Upper lobe of right lung (tissue), 1 donor: ENCODE measurements around the gene LHFPL3. TPM values are rescaled to one million over a fixed set of nuclear protein-coding genes. Genes with fewer than 3 reads are reported as not detected.

ENCODE experiments used
- ATAC-seq: fragments of 200-7000 bp; cut with Tn5 transposase; one replicate; pipeline ENCODE4 v1.9.1; 2020; ENCODE audit warnings: mild to moderate bottlenecking, moderate library complexity
- DNase-seq: peaks from one replicate; pipeline ENCODE4 v3.0.0-alpha.2; 2020
- H3K27ac ChIP-seq: fragments of 200-600 bp; one replicate; pipeline ENCODE4 v1.8.0; 2022
- H3K27me3 ChIP-seq: fragments of 200-600 bp; one replicate; pipeline ENCODE4 v1.8.0; 2022; ENCODE audit warnings: mild to moderate bottlenecking
- H3K36me3 ChIP-seq: fragments of 200-600 bp; one replicate; pipeline ENCODE4 v1.8.0; 2022
- H3K4me1 ChIP-seq: fragments of 200-600 bp; one replicate; pipeline ENCODE4 v1.8.0; 2022
- H3K4me3 ChIP-seq: fragments of 200-600 bp; one replicate; pipeline ENCODE4 v1.8.0; 2022; ENCODE audit warnings: mild to moderate bottlenecking
- H3K9me3 ChIP-seq: fragments of 200-600 bp; one replicate; pipeline ENCODE4 v1.8.0; 2022
- CTCF ChIP-seq: fragments of 200-600 bp; IDR thresholded peaks from one replicate; pipeline ENCODE4 v1.8.0; 2022; ENCODE audit warnings: antibody characterized with exemption
- intact Hi-C: fragments of 100-400 bp; cut with DNase I; formaldehyde crosslinking; loops from one replicate; pipeline ENCODE4 v1.11.0; 2022
- total RNA-seq: library from RNA; stranded (reverse); fragmentation: NEBNext Ultra II Directional; extraction: Animal tissue kit (Norgen Biotek cat#: 25700); gene quantifications from one replicate; pipeline ENCODE4 v1.2.1, GENCODE V29; 2021
- donor health status: DM: no; HTN: yes; CAD: no; lungs with severe emphysema.

Gene LHFPL3
- total RNA-seq, 1 donor from 2014 or later, result not detected

DNA sequence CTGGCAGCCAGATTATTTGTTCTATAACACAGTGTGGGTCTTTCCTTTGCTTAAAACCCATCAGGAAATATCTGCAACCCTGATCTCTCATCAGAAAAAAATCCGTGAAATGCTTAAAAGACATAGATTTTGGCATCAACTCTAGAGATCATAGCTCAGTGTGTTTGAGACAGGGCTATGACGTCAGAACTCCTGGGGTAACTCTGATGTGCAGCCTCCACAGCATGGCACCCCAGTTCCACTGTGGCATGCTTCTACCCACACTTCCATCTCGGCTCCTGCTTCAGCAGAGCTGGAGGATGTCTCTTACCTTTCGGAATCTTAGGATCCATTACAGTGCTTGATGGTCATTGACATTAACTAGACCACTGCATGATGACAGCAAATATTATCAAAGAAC is 205.7 kb downstream of the LHFPL3 start:
- no peak for ATAC-seq
- intact Hi-C loops, result no loop called here

DNA sequence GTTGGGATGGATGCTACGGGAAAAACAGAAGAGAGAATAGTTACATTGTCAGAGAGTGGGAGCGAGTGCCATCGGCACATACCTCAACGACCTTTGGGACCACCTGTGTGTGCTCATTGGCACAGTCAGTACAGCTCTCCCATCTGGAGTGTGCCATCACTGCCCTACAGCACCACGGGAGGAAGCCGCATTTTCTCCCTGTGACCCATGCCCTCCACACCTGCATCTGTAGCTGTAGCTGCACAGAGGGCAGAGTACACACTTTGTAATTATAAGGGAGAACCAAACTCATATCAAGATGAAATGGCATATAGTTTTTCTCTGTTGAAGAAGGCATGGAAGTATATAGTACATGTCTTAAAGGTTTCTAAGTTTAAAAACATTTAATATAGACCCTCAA is 207.4 kb downstream of the LHFPL3 start:
- no peak for TF ChIP-seq CTCF
- no peak overlapping the region for H3K27ac ChIP-seq
- no peaks in the 10 kb centered on the region for H3K9me3 ChIP-seq
- no peak overlapping the region for H3K4me3 ChIP-seq
- no peak for DNase-seq
- H3K4me1 ChIP-seq, result no peaks in the 10 kb centered on the region
- no peak for ATAC-seq
- intact Hi-C loops, result no loop called here
- H3K27me3 ChIP-seq, result no peaks in the 10 kb centered on the region
- H3K36me3 ChIP-seq, result no peaks in the 10 kb centered on the region

More for the DNA sequence above, 205.7 kb downstream of the LHFPL3 start:
- TF ChIP-seq CTCF, result no peak
- H3K27me3 ChIP-seq, result no peaks in the 10 kb centered on the region
- H3K4me1 ChIP-seq, result no peaks in the 10 kb centered on the region
- no peak overlapping the region for H3K4me3 ChIP-seq
- DNase-seq, result no peak
- H3K27ac ChIP-seq, result no peak overlapping the region
- no peaks in the 10 kb centered on the region for H3K9me3 ChIP-seq
- no peaks in the 10 kb centered on the region for H3K36me3 ChIP-seq

- TF ChIP-seq CTCF, result no peak
Observed at GRCh38 chr7:104536956-104537355, 208.6 kb downstream of the LHFPL3 start.

DNA sequence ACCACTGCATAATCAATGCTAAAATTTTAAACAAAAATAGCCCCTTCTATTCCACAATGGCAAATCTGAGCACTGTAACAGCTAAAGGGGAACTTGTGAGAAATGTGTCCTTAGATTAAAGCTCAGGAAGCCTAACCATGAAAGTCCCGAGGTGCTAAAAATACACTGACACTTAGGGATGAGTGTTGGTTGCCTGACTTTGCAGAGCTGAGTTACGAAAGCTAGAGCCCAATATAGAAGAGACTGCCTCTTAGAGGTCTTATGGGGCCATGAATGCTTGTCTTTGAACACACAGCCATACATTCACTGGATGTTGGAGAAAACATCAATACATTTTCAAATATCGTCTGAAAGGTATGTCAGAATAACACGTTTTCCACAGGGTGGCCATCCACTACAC is 209.7 kb downstream of the LHFPL3 start:
- Histone ChIP-seq H3K27ac (no peak overlapping the region), H3K27me3 (no peaks in the 10 kb centered on the region), H3K9me3 (no peaks in the 10 kb centered on the region), H3K36me3 (no peaks in the 10 kb centered on the region), H3K4me3 (no peak overlapping the region), H3K4me1 (no peaks in the 10 kb centered on the region)
- intact Hi-C loops, result no loop called here
- TF ChIP-seq CTCF, result no peak
- no peak for DNase-seq
- no peak for ATAC-seq

More at GRCh38 chr7:104536956-104537355, 208.6 kb downstream of the LHFPL3 start:
- no peak overlapping the region for H3K27ac ChIP-seq
- H3K27me3 ChIP-seq, result no peaks in the 10 kb centered on the region
- no peak overlapping the region for H3K4me3 ChIP-seq
- DNase-seq, result no peak
- no peaks in the 10 kb centered on the region for H3K36me3 ChIP-seq
- intact Hi-C loops, result no loop called here
- H3K9me3 ChIP-seq, result no peaks in the 10 kb centered on the region
- no peak for ATAC-seq
- H3K4me1 ChIP-seq, result no peaks in the 10 kb centered on the region

DNA sequence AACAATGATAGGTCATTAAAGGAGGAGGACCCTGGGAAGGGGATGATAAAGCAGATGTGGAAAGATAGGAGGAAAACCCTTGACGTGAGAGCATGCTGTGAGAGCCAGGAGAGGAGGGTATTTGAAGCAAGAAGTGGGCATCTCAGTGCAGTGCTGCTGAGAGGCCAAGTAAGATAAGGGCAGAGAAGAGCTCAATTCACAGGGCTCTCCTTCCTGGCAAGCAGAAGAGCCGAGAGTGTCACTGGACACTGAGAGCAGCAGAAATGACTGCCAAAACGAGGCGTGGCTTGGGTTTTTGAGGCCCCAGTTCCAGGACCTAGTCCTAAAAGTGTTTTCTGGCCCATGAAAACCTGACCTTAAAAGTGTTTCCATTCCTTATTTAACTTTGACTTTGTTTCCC is 213.5 kb downstream of the LHFPL3 start:
- intact Hi-C loops, result no loop called here
- no peak for DNase-seq
- TF ChIP-seq CTCF, result no peak
- no peak for ATAC-seq
- no peak overlapping the region for H3K4me3 ChIP-seq
- H3K27ac ChIP-seq, result no peak overlapping the region
- H3K27me3 ChIP-seq, result no peaks in the 10 kb centered on the region
- H3K9me3 ChIP-seq, result no peaks in the 10 kb centered on the region
- no peaks in the 10 kb centered on the region for H3K4me1 ChIP-seq
- H3K36me3 ChIP-seq, result no peaks in the 10 kb centered on the region

DNA sequence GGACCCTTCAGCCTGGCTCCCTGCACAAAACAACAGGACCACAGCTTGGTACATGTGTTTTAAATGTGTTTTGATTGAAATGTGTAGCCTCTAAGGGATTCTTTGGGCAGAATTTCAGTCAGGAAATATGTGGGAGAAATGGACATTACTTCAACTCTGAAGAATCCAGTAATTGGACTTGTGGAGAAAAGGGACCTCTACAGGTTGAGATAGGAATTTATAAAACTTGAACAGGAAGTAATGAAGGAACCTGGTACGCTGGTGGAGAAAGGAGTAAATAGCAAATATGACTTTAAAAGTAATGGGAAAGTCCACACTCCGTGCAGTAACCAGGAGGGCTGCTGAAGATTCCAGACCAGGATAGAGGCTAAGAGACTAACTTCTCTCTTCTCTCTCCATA is 220.5 kb downstream of the LHFPL3 start:
- Histone ChIP-seq H3K4me3 (no peak overlapping the region), H3K4me1 (no peaks in the 10 kb centered on the region), H3K27ac (no peak overlapping the region), H3K9me3 (no peaks in the 10 kb centered on the region), H3K36me3 (no peaks in the 10 kb centered on the region), H3K27me3 (no peaks in the 10 kb centered on the region)
- intact Hi-C loops, result no loop called here
- DNase-seq, result no peak
- no peak for ATAC-seq
- no peak for TF ChIP-seq CTCF
